HG03354 (cell line): ENCODE measurements around the gene SLC1A7.

Experiments
- ATAC-seq: cut with Tn5 transposase; IDR thresholded peaks from one replicate; pipeline ENCODE4 v1.9.1; 2021; ENCODE audit warnings: mild to moderate bottlenecking; ENCODE audit not compliant: unreplicated experiment, poor library complexity, severe bottlenecking

Gene SLC1A7

GRCh38 chr1:53081384-53082066 is 60.9 kb downstream of the SLC1A7 start:
- no peak for ATAC-seq

- ATAC-seq: no peak
Observed at GRCh38 chr1:53080769-53081168, 61.7 kb downstream of the SLC1A7 start.

DNA sequence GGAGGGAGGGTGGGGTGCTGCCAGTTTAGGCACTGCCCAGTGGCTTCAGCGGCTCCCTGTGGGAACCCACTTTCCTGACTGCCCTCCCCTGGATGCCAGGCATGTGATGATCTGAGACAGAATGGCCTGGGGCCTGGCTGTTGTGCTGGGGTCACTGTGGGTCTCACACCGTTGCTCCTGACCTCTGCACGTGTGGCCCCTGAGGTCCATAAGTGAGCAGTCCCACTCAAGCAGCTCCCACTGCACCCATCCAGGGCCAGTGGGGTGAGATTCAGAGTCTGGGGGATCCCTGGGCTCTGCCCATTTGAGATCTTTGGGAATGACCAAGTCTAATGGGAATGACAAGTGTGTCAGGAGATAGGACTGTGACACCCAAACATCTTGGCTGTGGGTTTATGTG is 62.4 kb downstream of the SLC1A7 start:
- no peak for ATAC-seq

GRCh38 chr1:53079251-53079650 is 63.2 kb downstream of the SLC1A7 start:
- ATAC-seq: no peak

GRCh38 chr1:53078333-53079101 is 63.9 kb downstream of the SLC1A7 start:
- ATAC-seq: no peak

- ATAC-seq: no peak
Observed at GRCh38 chr1:53077599-53077965, 64.9 kb downstream of the SLC1A7 start.

DNA sequence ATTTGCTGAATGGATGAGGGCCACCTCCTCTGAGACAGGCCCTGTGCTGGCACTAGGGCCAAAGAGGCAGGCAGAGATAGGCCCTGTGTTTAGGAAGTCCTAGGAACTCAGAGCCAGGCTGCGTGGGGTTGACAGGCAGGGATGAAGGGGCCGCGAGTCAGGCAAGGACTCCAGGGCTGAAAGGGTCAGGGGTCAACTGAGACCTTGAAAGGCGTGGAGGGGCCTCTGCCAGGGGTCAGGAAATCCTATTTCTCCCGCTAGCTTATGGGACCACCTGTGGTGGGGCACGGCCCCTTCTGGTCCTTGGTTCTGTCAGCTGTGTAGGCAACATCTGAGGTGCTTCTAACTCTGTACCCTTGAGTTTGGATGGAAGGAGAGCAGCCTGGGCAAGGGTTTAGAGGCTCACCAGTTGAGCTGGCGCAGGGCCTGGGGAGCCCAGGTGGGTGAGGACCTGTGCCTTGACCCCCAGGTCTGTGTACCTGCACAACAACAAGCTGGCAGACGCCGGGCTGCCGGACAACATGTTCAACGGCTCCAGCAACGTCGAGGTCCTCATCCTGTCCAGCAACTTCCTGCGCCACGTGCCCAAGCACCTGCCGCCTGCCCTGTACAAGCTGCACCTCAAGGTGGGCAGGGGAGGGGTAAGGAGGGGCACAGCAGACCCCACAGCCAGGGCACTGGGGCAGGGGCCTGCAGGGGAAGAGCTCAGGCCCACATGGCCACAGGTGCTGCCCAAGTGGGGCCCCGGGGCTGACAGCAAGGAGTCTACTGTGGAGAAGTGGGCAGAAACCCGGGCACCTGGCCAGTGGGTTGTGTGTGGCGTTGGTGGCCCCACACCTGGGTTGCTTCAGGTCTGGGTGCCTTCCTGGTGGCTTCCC is 65.5 kb downstream of the SLC1A7 start:
- ATAC-seq: no peak

DNA sequence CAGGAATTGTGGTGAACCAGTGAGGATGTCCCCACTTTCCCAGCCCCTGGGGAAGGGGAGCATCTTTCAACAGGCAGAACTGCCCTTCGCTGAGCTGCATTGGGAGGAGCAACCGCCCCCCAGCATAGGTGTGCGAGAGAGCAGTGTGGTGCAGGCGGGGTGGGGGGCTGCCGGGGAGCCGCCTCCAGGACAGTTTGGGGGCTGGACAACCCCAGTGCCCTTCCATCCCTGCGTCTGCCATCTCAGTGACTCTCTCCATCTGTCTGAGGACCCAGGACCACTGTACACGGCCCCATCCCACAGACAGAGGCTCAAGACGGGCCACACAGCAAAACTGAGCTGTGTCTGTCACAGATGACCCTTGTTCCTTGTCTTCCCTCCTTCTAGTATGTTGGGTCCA is 66.3 kb downstream of the SLC1A7 start:
- ATAC-seq: no peak

DNA sequence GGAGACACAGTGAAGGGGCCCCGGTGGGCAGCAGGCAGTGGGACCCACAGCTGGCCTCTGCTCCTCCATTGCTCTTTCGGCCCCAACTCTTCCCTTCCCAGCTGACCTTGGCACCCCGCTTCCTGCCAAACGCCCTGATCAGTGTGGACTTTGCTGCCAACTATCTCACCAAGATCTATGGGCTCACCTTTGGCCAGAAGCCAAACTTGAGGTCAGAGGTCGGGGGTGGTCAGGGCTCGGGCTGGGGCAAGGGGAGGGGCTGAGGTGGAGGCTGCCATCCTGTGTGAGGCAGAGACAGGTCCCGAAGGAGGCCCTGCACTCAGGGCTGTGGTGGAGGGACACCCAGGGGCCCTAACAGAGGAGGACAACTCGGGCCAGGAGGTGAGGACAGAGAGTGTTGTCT is 66.7 kb downstream of the SLC1A7 start:
- no peak for ATAC-seq

DNA sequence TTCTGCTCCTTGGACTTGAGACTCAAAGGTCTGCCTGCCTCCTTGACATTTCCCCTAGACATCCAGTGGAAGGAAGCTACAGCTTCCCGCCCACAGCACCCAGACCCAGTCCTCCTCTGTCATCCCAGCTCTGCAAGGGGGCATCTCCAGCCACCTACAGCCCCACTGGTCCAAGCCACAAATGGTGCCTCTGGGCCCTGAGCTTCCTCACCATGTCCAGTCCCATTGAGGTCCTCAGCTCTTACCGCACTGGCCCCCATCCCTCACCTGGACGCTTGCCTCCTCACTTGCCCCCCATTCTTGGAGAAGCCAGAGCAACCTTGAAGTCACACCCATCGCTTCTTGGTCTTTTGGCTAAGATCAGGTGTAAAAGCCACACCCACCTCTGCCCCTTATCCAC is 67.2 kb downstream of the SLC1A7 start:
- no peak for ATAC-seq

GRCh38 chr1:53074313-53075154 is 67.9 kb downstream of the SLC1A7 start:
- ATAC-seq: no peak

DNA sequence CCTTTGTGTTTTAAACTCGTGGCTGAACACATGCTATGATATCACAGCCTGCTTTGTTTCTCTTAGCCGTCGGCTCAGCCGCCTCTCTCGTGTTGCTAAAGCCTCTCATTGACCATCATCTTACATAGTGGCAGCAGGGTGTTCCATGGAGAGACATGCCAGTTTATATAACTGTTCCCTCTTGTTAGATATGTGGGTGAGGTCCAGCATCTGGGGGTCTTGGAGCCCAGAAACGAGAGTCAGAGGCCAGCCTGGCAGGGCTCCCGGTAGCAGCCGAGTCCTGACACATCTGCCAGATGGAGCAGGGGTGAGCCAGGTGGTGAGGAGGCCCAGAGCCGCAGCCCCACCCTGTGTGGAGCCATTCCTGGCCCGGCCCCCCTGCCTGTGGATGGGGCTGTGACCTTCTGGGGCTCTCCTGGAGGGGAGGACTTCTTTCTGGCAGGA is 68.5 kb downstream of the SLC1A7 start:
- no peak for ATAC-seq

DNA sequence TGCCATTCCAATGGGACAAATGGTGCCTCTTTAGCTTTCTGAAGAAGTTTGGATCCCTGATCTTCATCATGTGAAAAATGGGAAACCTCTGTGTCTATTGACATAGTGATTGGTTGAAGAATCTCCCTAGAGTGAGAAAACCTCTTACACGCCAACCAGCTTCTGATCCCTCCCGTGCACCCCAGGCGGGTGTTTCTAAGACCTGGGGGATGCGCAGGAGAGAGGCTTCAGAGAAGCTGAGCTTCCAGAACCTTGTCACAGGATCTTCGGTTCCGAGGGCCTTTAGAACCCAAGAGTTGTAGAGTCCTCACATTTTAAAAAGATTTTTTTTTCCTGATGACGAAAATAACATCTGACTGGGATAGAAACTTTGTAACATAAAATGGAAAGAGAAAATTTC is 69.2 kb downstream of the SLC1A7 start:
- no peak for ATAC-seq

DNA sequence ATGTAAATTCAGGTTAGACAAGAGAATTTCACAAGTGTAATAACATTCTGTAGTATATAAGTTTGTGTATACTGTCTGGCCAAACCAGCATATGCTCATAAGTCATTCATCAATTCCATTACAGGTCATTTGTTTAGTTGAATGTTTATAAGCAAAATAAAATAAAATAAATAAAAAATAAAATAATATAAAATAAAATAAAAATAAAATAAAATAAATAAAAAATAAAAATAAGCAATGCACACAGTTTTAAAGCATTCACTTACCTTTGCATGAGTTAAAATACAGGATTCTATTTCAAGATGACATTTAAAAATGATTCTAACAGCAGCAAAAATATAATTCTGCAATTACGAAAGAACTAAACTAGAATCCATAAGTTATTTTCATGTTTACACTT is 70.5 kb downstream of the SLC1A7 start:
- no peak for ATAC-seq

GRCh38 chr1:53071167-53071865 is 71.1 kb downstream of the SLC1A7 start:
- no peak for ATAC-seq

DNA sequence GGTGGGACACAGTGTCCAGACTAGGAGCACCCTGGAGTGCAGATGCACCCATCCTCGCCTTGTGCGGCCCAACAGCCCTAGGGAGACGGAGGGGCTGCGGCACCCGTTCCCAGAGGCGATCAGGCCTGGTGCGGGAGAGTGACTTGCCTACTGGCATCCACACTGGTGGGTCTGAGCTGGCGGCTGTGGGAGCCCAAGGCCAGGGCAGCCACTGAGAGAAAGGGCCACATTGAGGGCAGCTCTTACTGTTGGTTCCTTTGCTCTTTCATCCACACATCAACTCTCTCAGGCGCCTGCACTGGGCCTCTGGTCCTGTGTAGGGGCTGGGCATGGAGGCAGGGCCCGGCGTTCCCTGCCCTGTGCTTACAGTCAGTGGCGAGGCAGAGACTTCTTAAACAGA is 71.8 kb downstream of the SLC1A7 start:
- ATAC-seq: no peak

DNA sequence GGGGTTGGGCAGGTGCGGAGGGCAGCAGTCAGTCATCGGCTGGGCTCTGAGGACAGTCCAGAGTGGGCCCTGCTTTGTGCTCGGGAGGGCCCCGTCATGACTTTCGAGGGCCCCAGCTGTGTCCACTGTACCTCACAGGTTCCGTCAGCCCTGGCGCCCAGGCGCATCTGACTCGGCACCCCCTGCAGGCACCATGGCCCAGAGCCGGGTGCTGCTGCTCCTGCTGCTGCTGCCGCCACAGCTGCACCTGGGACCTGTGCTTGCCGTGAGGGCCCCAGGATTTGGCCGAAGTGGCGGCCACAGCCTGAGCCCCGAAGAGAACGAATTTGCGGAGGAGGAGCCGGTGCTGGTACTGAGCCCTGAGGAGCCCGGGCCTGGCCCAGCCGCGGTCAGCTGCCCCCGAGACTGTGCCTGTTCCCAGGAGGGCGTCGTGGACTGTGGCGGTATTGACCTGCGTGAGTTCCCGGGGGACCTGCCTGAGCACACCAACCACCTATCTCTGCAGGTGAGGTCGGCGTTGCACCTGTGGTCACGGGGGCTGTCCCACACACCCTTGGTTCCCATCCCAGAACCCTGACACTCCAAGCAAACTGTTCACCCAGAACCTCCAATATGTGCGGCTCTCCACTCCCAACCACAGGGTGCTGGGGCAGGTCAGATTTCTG is 72.6 kb downstream of the SLC1A7 start:
- no peak for ATAC-seq

DNA sequence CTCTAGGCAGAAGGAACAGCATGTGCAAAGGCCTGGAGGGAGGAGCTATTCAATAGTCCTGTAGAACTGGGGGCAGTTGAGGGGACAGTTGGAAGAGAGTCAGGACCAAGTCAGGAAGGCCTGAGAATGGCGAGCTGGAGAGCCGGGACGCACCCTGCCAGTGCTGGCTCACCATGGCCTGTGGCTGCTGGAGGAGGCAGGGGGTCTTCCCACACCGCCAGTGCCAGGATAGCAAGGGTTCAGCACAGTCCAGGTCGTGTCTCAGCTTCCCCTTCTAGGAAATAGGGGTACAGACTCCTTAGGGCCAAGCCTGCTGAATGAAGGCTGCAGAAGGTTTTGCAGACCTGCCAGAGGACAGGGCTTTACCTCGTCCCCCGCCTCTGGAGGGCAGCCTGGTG is 73.2 kb downstream of the SLC1A7 start:
- ATAC-seq: no peak
